ENCODE results near the gene ATP2C2. TPM values are rescaled to one million over a fixed set of nuclear protein-coding genes. Genes with fewer than 3 reads are reported as not detected.

Gene ATP2C2
- total RNA-seq, result not detected
- polyA plus RNA-seq, result not detected
- long read RNA-seq, donor 1, result 0 reads
- long read RNA-seq, donor 2, result 0 reads
- long read RNA-seq, donor 3, result 0 reads
- long read RNA-seq, donor 4, result 0 reads

- no peak within 1 kb of the TSS for H3K27ac ChIP-seq (ENCODE audit: low read length)
- peak in 1 of 2 donors; percentile 43 for ATAC-seq
- H3K4me3 ChIP-seq (ENCODE audit: low read length), result no peak within 1 kb of the TSS
- H3K9me3 ChIP-seq (ENCODE audit: control insufficient read depth, low read length), result no peaks in the 10 kb centered on the region
- intact Hi-C loops (cut with DNase I), result no loop called here
- DNase-seq, result no peak
- WGBS, result 1% methylated on average over 66 of the region's 66 CpGs
- no peaks in the 10 kb centered on the region for H3K4me1 ChIP-seq (ENCODE audit: control insufficient read depth, insufficient read depth, low read length)
- no peaks in the 10 kb centered on the region for H3K27me3 ChIP-seq (ENCODE audit: control insufficient read depth, insufficient read depth)
Measured at GRCh38 chr16:84368308-84368996, at the start of gene ATP2C2. TSS of gene ATP2C2 (plus strand) at chr16:84368538. CDS start at chr16:84368616, 78 bp downstream.

GRCh38 chr16:84319146-84319760 is 49.1 kb upstream of the ATP2C2 start:
- Histone ChIP-seq H3K4me1 (ENCODE audit: control insufficient read depth, insufficient read depth, low read length) (no peaks in the 10 kb centered on the region), H3K9me3 (ENCODE audit: control insufficient read depth, low read length) (peaks cover 3% of the 10 kb centered on the region), H3K4me3 (ENCODE audit: low read length) (no peak overlapping the region), H3K27me3 (ENCODE audit: control insufficient read depth, insufficient read depth) (no peaks in the 10 kb centered on the region), H3K27ac (ENCODE audit: low read length) (no peak overlapping the region)
- intact Hi-C loops (cut with DNase I), result no loop called here
- 94% methylated on average over 24 of the region's 24 CpGs for WGBS
- ATAC-seq (no peak), DNase-seq (no peak)

GRCh38 chr16:84320511-84320910 is 47.8 kb upstream of the ATP2C2 start:
- Histone ChIP-seq H3K4me3 (ENCODE audit: low read length) (no peak overlapping the region), H3K4me1 (ENCODE audit: control insufficient read depth, insufficient read depth, low read length) (no peaks in the 10 kb centered on the region), H3K27ac (ENCODE audit: low read length) (no peak overlapping the region), H3K9me3 (ENCODE audit: control insufficient read depth, low read length) (peaks cover 3% of the 10 kb centered on the region), H3K27me3 (ENCODE audit: control insufficient read depth, insufficient read depth) (no peaks in the 10 kb centered on the region)
- DNase-seq, result no peak
- intact Hi-C loops (cut with DNase I), result no loop called here
- no peak for ATAC-seq
- 75% methylated on average over 5 of the region's 5 CpGs for WGBS

GRCh38 chr16:84321932-84322331 is 46.4 kb upstream of the ATP2C2 start:
- ATAC-seq (no peak), DNase-seq (no peak)
- intact Hi-C loops (cut with DNase I), result no loop called here
- no peak overlapping the region for H3K4me3 ChIP-seq (ENCODE audit: low read length)
- no peaks in the 10 kb centered on the region for H3K27me3 ChIP-seq (ENCODE audit: control insufficient read depth, insufficient read depth)
- no peaks in the 10 kb centered on the region for H3K4me1 ChIP-seq (ENCODE audit: control insufficient read depth, insufficient read depth, low read length)
- 51% methylated on average over 4 of the region's 4 CpGs for WGBS
- no peak overlapping the region for H3K27ac ChIP-seq (ENCODE audit: low read length)
- peaks cover 3% of the 10 kb centered on the region for H3K9me3 ChIP-seq (ENCODE audit: control insufficient read depth, low read length)

GRCh38 chr16:84322749-84323148 is 45.6 kb upstream of the ATP2C2 start:
- no peaks in the 10 kb centered on the region for H3K4me1 ChIP-seq (ENCODE audit: control insufficient read depth, insufficient read depth, low read length)
- H3K27ac ChIP-seq (ENCODE audit: low read length), result no peak overlapping the region
- WGBS, result 78% methylated on average over 4 of the region's 4 CpGs
- DNase-seq (no peak), ATAC-seq (no peak)
- intact Hi-C loops (cut with DNase I), result no loop called here
- H3K27me3 ChIP-seq (ENCODE audit: control insufficient read depth, insufficient read depth), result no peaks in the 10 kb centered on the region
- H3K9me3 ChIP-seq (ENCODE audit: control insufficient read depth, low read length), result peaks cover 2% of the 10 kb centered on the region
- no peak overlapping the region for H3K4me3 ChIP-seq (ENCODE audit: low read length)

GRCh38 chr16:84323606-84324005 is 44.7 kb upstream of the ATP2C2 start:
- Histone ChIP-seq H3K4me1 (ENCODE audit: control insufficient read depth, insufficient read depth, low read length) (no peaks in the 10 kb centered on the region), H3K27ac (ENCODE audit: low read length) (no peak overlapping the region), H3K9me3 (ENCODE audit: control insufficient read depth, low read length) (no peaks in the 10 kb centered on the region), H3K27me3 (ENCODE audit: control insufficient read depth, insufficient read depth) (no peaks in the 10 kb centered on the region), H3K4me3 (ENCODE audit: low read length) (no peak overlapping the region)
- DNase-seq, result no peak
- WGBS, result 81% methylated on average over 7 of the region's 7 CpGs
- intact Hi-C loops (cut with DNase I), result no loop called here
- no peak for ATAC-seq

- ATAC-seq (no peak), DNase-seq (no peak)
- H3K27ac ChIP-seq (ENCODE audit: low read length), result no peak overlapping the region
- 46% methylated on average over 2 of the region's 2 CpGs for WGBS
- H3K4me3 ChIP-seq (ENCODE audit: low read length), result no peak overlapping the region
- H3K4me1 ChIP-seq (ENCODE audit: control insufficient read depth, insufficient read depth, low read length), result no peaks in the 10 kb centered on the region
- H3K9me3 ChIP-seq (ENCODE audit: control insufficient read depth, low read length), result no peaks in the 10 kb centered on the region
- intact Hi-C loops (cut with DNase I), result no loop called here
- H3K27me3 ChIP-seq (ENCODE audit: control insufficient read depth, insufficient read depth), result no peaks in the 10 kb centered on the region
Measured at GRCh38 chr16:84324434-84325262, 43.7 kb upstream of the ATP2C2 start.

GRCh38 chr16:84326545-84326944 is 41.8 kb upstream of the ATP2C2 start:
- ATAC-seq, result no peak

GRCh38 chr16:84327926-84328505 is 40.3 kb upstream of the ATP2C2 start:
- 73% methylated on average over 13 of the region's 13 CpGs for WGBS
- Histone ChIP-seq H3K9me3 (ENCODE audit: control insufficient read depth, low read length) (no peaks in the 10 kb centered on the region), H3K27ac (ENCODE audit: low read length) (no peak overlapping the region), H3K4me1 (ENCODE audit: control insufficient read depth, insufficient read depth, low read length) (no peaks in the 10 kb centered on the region), H3K4me3 (ENCODE audit: low read length) (no peak overlapping the region), H3K27me3 (ENCODE audit: control insufficient read depth, insufficient read depth) (no peaks in the 10 kb centered on the region)
- ATAC-seq (no peak), DNase-seq (no peak)
- intact Hi-C loops (cut with DNase I), result no loop called here

More at GRCh38 chr16:84326545-84326944, 41.8 kb upstream of the ATP2C2 start:
- DNase-seq, result no peak
- Histone ChIP-seq H3K4me3 (ENCODE audit: low read length) (no peak overlapping the region), H3K4me1 (ENCODE audit: control insufficient read depth, insufficient read depth, low read length) (no peaks in the 10 kb centered on the region), H3K27ac (ENCODE audit: low read length) (no peak overlapping the region), H3K9me3 (ENCODE audit: control insufficient read depth, low read length) (no peaks in the 10 kb centered on the region), H3K27me3 (ENCODE audit: control insufficient read depth, insufficient read depth) (no peaks in the 10 kb centered on the region)
- 68% methylated on average over 2 of the region's 2 CpGs for WGBS
- intact Hi-C loops (cut with DNase I), result no loop called here

- Histone ChIP-seq H3K27me3 (ENCODE audit: control insufficient read depth, insufficient read depth) (no peaks in the 10 kb centered on the region), H3K27ac (ENCODE audit: low read length) (no peak overlapping the region), H3K4me3 (ENCODE audit: low read length) (no peak overlapping the region), H3K4me1 (ENCODE audit: control insufficient read depth, insufficient read depth, low read length) (no peaks in the 10 kb centered on the region), H3K9me3 (ENCODE audit: control insufficient read depth, low read length) (no peaks in the 10 kb centered on the region)
- ATAC-seq (no peak), DNase-seq (no peak)
- intact Hi-C loops (cut with DNase I), result no loop called here
- 92% methylated on average over 8 of the region's 8 CpGs for WGBS
Measured at GRCh38 chr16:84329016-84329415, 39.3 kb upstream of the ATP2C2 start.

All from right cardiac atrium (tissue), 5 donors.